Liver (tissue), 3 donors: ENCODE data around the gene RCOR1.

Source experiments
- ATF3 ChIP-seq: IDR thresholded peaks from 2 replicates; pipeline ENCODE4 v1.6.1; 2016; ENCODE audit warnings: antibody characterized with exemption
- HNF4A ChIP-seq, 2 donors: conservative IDR thresholded peaks; 2 replicates each; pipeline ENCODE4 v1.6.1; 2016; ENCODE audit warnings: antibody characterized with exemption in 2 of 2, mild to moderate bottlenecking in 2 of 2
- HNF4G ChIP-seq: IDR thresholded peaks from 2 replicates; pipeline ENCODE4 v1.6.1; 2016; ENCODE audit warnings: antibody characterized with exemption
- JUND ChIP-seq, 2 donors: IDR thresholded peaks; 2 replicates each; pipeline ENCODE4 v1.6.1; 2016; ENCODE audit warnings: antibody characterized with exemption in 2 of 2
- RAD21 ChIP-seq, 2 donors: IDR thresholded peaks; 2 replicates each; pipeline ENCODE4 v1.6.1; 2016; ENCODE audit warnings: antibody characterized with exemption in 2 of 2, mild to moderate bottlenecking in 2 of 2
- REST ChIP-seq: IDR thresholded peaks from 2 replicates; pipeline ENCODE4 v1.6.1; 2016; ENCODE audit warnings: antibody characterized with exemption, mild to moderate bottlenecking
- SP1 ChIP-seq: IDR thresholded peaks from 2 replicates; pipeline ENCODE4 v1.6.1; 2018; ENCODE audit warnings: antibody characterized with exemption, mild to moderate bottlenecking
- TAF1 ChIP-seq: conservative IDR thresholded peaks from 2 replicates; pipeline ENCODE4 v1.6.1; 2016; ENCODE audit warnings: antibody characterized with exemption, mild to moderate bottlenecking
- YY1 ChIP-seq: IDR thresholded peaks from 2 replicates; pipeline ENCODE4 v1.6.1; 2016; ENCODE audit warnings: antibody characterized with exemption, mild to moderate bottlenecking
- ZBTB33 ChIP-seq: IDR thresholded peaks from 2 replicates; pipeline ENCODE4 v1.6.1; 2016; ENCODE audit warnings: antibody characterized with exemption
- TF ChIP-seq, protein P1 (sequence below): fragments of 150-350 bp; IDR thresholded peaks from 2 replicates; pipeline ENCODE4 v1.5.1; 2017; ENCODE audit warnings: improper control_type of control experiment, low read depth, low read length; ENCODE audit not compliant: missing input control
- TF ChIP-seq, protein P2 (sequence below): IDR thresholded peaks from 2 replicates; pipeline ENCODE4 v1.6.1; 2016; ENCODE audit warnings: antibody characterized with exemption
- donor health status: healthy.
- donor health status: healthy.

DNA sequence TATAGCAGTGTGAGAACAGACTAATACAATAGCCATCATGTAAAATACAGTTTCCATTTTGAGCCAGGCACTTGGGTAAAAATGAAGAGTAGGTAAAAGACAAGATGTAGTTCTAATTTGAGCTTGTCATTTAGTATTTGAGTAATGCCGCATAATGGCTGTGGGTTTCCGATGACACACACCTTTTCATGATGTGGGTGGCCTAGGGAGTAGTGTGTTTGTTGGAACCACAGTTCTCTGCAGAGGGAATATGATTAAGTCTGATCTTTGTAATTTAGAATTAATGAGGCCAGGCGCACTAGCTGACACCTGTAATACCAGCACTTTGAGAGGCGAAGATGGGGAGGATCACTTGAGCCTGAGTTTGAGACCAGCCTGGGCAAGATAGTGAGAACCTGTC, 61.8 kb downstream of the RCOR1 start:
- TF ChIP-seq, protein P1, sequence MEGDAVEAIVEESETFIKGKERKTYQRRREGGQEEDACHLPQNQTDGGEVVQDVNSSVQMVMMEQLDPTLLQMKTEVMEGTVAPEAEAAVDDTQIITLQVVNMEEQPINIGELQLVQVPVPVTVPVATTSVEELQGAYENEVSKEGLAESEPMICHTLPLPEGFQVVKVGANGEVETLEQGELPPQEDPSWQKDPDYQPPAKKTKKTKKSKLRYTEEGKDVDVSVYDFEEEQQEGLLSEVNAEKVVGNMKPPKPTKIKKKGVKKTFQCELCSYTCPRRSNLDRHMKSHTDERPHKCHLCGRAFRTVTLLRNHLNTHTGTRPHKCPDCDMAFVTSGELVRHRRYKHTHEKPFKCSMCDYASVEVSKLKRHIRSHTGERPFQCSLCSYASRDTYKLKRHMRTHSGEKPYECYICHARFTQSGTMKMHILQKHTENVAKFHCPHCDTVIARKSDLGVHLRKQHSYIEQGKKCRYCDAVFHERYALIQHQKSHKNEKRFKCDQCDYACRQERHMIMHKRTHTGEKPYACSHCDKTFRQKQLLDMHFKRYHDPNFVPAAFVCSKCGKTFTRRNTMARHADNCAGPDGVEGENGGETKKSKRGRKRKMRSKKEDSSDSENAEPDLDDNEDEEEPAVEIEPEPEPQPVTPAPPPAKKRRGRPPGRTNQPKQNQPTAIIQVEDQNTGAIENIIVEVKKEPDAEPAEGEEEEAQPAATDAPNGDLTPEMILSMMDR: no peak
- TF ChIP-seq YY1: no peak
- TF ChIP-seq TAF1: no peak
- no peak for TF ChIP-seq ZBTB33
- no peak for TF ChIP-seq HNF4G
- TF ChIP-seq REST: no peak
- no peak for TF ChIP-seq ATF3
- no peak for TF ChIP-seq HNF4A (conservative IDR thresholded peaks at IDR 0.05)
- no peak for TF ChIP-seq SP1
- TF ChIP-seq, protein P2, sequence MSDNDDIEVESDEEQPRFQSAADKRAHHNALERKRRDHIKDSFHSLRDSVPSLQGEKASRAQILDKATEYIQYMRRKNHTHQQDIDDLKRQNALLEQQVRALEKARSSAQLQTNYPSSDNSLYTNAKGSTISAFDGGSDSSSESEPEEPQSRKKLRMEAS: no peak
- TF ChIP-seq JUND (IDR thresholded peaks at IDR 0.05): no peak
- TF ChIP-seq RAD21 (IDR thresholded peaks at IDR 0.05): no peak
